AG09309 (cell line): ENCODE results near the gene TIMP2.

Experiments
- DNase-seq: peaks from one replicate; pipeline ENCODE4 v3.0.0-alpha.2; 2010; ENCODE audit warnings: low read depth
- H3K4me3 ChIP-seq: 2 replicates; pipeline ENCODE4 v1.5.1; 2011; ENCODE audit warnings: mild to moderate bottlenecking, low read depth, low read length, moderate library complexity; ENCODE audit not compliant: control insufficient read depth
- CTCF ChIP-seq: IDR thresholded peaks from 2 replicates; pipeline ENCODE4 v1.5.1; 2011; ENCODE audit warnings: mild to moderate bottlenecking, low read depth, low read length, inconsistent platforms; ENCODE audit not compliant: insufficient read depth, control insufficient read depth; ENCODE audit errors: missing control alignments

The TIMP2 gene

GRCh38 chr17:78898947-78899346 is 26.2 kb downstream of the TIMP2 start:
- TF ChIP-seq CTCF, result no peak
- no peak overlapping the region for H3K4me3 ChIP-seq
- no peak for DNase-seq

- TF ChIP-seq CTCF, result no peak
- H3K4me3 ChIP-seq, result no peak overlapping the region
- DNase-seq, result no peak
Observed at GRCh38 chr17:78898075-78898836, 26.9 kb downstream of the TIMP2 start.

- DNase-seq, result no peak
- no peak overlapping the region for H3K4me3 ChIP-seq
- TF ChIP-seq CTCF, result no peak
Observed at GRCh38 chr17:78897664-78898047, 27.5 kb downstream of the TIMP2 start.

- TF ChIP-seq CTCF, result no peak
Observed at GRCh38 chr17:78896834-78897663, 28.1 kb downstream of the TIMP2 start.

GRCh38 chr17:78896091-78896833 is 28.9 kb downstream of the TIMP2 start:
- no peak overlapping the region for H3K4me3 ChIP-seq
- no peak for DNase-seq
- peak; percentile 7 for TF ChIP-seq CTCF

More at GRCh38 chr17:78896834-78897663, 28.1 kb downstream of the TIMP2 start:
- no peak for DNase-seq
- H3K4me3 ChIP-seq, result no peak overlapping the region

- DNase-seq, result no peak
- H3K4me3 ChIP-seq, result no peak overlapping the region
- no peak for TF ChIP-seq CTCF
Observed at GRCh38 chr17:78895322-78895721, 29.9 kb downstream of the TIMP2 start.
